Measurements from ENCODE around the gene SH3TC2.

Gene SH3TC2

GRCh38 chr5:148967783-148968182 is 95.1 kb downstream of the SH3TC2 start:
- DNase-seq = no peak

DNA sequence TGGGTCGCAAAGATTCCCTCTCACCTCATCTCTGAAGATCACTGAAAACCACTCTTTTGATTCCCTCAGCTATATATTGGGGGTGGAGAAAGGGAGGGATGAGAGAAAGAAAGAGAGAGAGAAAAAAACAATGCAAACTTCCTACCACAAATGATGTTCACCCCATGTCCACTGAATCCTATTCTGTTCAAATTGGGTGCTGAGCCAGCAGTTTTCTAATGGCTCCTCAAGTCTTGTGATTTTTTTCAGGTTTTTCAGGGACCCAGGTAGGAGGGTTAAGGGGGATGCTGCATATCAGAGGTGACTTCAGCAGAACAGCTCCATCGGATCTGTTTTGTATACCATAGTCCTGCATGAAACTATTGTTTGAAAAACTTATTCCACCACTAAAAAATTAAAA is 95.9 kb downstream of the SH3TC2 start:
- no peak for DNase-seq

- DNase-seq = no peak
Measured at GRCh38 chr5:148966348-148966747, 96.5 kb downstream of the SH3TC2 start.

DNA sequence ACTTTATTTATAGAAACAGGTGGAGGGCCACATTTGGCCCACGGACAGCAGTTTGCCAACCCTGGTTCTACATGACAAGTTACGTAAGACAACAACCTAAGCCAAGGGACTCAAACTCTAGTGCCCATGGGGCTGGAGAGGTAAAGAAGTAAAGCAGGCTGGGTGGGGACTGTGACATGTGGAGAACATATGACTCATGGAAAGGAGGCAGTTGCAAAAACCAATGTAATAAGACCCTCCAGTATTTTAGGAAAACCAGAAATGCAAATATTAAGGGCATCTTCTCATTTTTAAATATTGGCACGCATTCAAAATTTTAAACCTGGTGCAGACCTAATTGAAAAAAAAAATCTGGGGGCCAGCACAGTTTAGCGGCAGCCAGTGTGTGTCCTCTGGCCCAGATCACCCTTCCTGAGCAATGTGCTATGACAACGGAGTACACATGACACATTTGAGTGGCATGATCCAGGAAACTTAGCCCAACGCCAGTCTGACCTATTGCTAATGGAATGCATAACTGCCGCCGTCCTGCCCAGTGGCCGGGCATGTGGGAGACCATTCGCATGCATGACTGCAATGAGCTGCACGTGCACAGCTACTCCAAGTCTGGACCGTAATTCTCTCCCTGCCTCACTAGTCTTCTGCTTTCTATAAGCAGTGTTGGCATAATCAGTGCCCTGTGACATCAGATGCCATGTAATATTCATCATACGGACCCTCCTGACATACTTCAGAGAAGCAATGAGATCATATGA is 97.2 kb downstream of the SH3TC2 start:
- no peak for DNase-seq

GRCh38 chr5:148963664-148964063 is 99.2 kb downstream of the SH3TC2 start:
- DNase-seq = peak; percentile 41

- no peak for DNase-seq
Measured at GRCh38 chr5:148962761-148963324, 100.0 kb downstream of the SH3TC2 start.

DNA sequence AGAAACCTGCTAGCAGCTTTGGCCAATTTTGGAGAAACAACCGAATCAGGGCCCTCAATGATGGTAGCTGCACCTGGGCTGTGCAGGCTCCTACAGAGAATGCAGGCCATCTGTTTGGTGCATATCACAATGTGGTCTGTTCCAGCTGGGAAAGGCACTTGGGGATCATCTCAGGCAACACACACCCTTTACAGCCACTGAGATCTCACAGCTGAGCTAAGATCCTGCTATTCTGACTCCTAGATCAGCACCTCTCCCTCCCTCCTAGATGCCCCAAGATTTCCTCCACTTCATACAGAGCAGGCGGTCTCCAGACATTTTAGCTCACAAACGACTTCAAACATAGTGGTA is 100.7 kb downstream of the SH3TC2 start:
- DNase-seq = no peak

GRCh38 chr5:148961261-148962199 is 101.3 kb downstream of the SH3TC2 start:
- no peak for DNase-seq

GRCh38 chr5:148960070-148960769 is 102.6 kb downstream of the SH3TC2 start:
- DNase-seq = no peak

DNA sequence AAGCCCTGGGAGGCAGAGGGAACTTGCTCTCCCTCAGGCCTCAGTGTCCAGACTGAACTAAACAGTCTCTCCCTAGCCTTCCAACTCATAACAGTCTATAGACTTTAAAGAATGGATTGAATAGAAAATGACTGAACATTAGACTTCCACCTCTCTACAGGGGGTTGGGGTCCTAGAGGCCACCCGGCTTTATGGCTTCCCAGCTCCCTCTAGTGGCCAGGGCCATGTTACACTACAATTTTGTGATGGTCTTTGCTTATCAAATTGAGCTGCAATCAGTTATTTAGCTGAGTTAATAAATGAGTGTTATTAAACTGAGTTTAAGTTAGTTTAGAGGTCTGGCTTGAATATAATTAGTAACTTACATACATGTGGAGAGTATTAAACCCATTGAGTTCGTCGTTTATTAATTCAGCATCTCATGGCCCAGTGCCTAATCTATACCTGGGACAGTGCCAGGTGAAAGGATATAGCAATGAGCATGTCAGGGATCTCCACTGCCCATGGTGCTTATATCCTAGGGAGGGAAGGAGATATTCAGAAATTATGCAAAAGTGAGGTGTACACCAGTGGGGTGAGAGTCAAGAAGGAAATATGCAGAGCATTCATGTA is 105.2 kb downstream of the SH3TC2 start:
- peak; percentile 76 for DNase-seq

- DNase-seq = no peak
Measured at GRCh38 chr5:148956477-148957385, 106.1 kb downstream of the SH3TC2 start.
